HG03095 (cell line): ENCODE measurements around the gene PCDHA1.

ENCODE experiments used
- ATAC-seq: cut with Tn5 transposase; IDR thresholded peaks from one replicate; pipeline ENCODE4 v1.9.1; 2021; ENCODE audit warnings: moderate library complexity; ENCODE audit not compliant: unreplicated experiment

The PCDHA1 gene

GRCh38 chr5:140986117-140986521 lies 200.2 kb downstream of the PCDHA1 start:
- ATAC-seq = no peak

GRCh38 chr5:140988100-140988499 lies 202.2 kb downstream of the PCDHA1 start:
- no peak for ATAC-seq

- no peak for ATAC-seq
Observed at GRCh38 chr5:140988608-140989007, 202.7 kb downstream of the PCDHA1 start.

GRCh38 chr5:140989254-140990020 lies 203.5 kb downstream of the PCDHA1 start:
- no peak for ATAC-seq

GRCh38 chr5:140992828-140993227 lies 206.9 kb downstream of the PCDHA1 start:
- no peak for ATAC-seq

- ATAC-seq = no peak
Observed at GRCh38 chr5:140996060-140996459, 210.1 kb downstream of the PCDHA1 start.

- ATAC-seq = no peak
Observed at GRCh38 chr5:140998921-140999410, 213.0 kb downstream of the PCDHA1 start.

GRCh38 chr5:141001446-141001843 lies 215.5 kb downstream of the PCDHA1 start:
- no peak for ATAC-seq

GRCh38 chr5:141001844-141002604 lies 216.1 kb downstream of the PCDHA1 start:
- ATAC-seq = no peak

- no peak for ATAC-seq
Observed at GRCh38 chr5:141002605-141002965, 216.6 kb downstream of the PCDHA1 start.

- ATAC-seq = no peak
Observed at GRCh38 chr5:141003031-141003430, 217.1 kb downstream of the PCDHA1 start.

GRCh38 chr5:141003791-141004611 lies 218.1 kb downstream of the PCDHA1 start:
- ATAC-seq = no peak

- ATAC-seq = no peak
Observed at GRCh38 chr5:141007791-141008190, 221.9 kb downstream of the PCDHA1 start.

GRCh38 chr5:141010047-141010793 lies 224.3 kb downstream of the PCDHA1 start:
- no peak for ATAC-seq

- no peak for ATAC-seq
Observed at GRCh38 chr5:141017943-141018342, 232.0 kb downstream of the PCDHA1 start.

- no peak for ATAC-seq
Observed at GRCh38 chr5:141022384-141022783, 236.4 kb downstream of the PCDHA1 start.

GRCh38 chr5:141031006-141031405 lies 245.1 kb downstream of the PCDHA1 start:
- ATAC-seq = no peak

- no peak for ATAC-seq
Observed at GRCh38 chr5:141032626-141033025, 246.7 kb downstream of the PCDHA1 start.

- no peak for ATAC-seq
Observed at GRCh38 chr5:141039061-141039460, 253.1 kb downstream of the PCDHA1 start.

- ATAC-seq = no peak
Observed at GRCh38 chr5:141039517-141039916, 253.6 kb downstream of the PCDHA1 start.
